Measurements from ENCODE around the gene INPP4A.

Gene INPP4A

GRCh38 chr2:98548920-98549818, 104.5 kb downstream of the INPP4A start:
- no peak for DNase-seq

GRCh38 chr2:98550165-98550564, 105.5 kb downstream of the INPP4A start:
- DNase-seq: no peak

DNA sequence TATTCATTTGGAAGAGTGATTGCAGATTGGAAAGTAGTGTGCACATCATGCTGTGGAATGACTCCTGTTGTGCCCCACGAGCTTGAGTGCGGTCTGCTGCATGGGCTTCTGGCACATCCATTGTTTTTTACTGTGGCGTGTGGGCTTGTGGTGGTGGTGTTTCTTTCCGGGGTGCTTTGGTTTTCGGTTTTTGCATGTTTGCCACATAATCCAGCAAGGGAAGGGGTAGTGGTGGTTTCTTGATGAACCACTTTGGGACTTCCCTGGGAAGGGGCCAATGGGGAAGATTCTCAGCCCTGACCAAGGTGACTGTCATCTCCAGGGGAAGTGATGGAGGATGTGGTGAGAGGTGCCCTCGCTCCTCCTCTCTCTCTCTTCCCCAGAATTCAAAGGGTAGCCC, 106.7 kb downstream of the INPP4A start:
- no peak for DNase-seq

DNA sequence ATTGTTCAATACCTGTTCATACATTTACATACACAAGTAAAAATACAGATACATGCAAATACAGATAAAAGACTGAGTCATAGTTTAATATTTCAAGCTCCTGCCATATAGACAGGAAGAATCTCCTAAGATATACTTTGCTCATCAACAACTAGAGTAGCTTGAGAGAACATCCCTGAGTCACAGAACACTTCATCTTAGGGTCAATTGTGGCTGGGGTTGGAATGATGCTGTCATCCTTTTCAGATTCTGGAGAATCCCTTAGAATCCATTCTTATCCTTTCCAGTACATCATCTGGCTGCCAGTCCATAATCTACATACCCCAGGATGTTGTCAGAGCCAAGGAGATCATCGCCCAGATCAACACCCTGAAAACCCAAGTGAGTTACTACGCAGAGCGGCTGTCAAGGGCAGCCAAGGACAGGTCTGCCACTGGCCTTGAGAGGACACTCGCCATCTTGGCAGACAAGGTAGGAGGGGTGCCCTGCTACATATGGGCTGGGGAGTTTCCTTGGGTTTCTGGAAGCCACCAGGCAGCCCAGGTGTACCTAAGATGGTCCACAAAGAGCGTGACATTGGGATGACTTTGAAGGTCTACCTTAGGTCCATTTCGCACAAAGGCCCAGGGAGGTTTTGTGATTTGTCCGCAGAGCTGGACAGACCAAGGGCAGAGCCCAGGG, 108.0 kb downstream of the INPP4A start:
- no peak for DNase-seq

DNA sequence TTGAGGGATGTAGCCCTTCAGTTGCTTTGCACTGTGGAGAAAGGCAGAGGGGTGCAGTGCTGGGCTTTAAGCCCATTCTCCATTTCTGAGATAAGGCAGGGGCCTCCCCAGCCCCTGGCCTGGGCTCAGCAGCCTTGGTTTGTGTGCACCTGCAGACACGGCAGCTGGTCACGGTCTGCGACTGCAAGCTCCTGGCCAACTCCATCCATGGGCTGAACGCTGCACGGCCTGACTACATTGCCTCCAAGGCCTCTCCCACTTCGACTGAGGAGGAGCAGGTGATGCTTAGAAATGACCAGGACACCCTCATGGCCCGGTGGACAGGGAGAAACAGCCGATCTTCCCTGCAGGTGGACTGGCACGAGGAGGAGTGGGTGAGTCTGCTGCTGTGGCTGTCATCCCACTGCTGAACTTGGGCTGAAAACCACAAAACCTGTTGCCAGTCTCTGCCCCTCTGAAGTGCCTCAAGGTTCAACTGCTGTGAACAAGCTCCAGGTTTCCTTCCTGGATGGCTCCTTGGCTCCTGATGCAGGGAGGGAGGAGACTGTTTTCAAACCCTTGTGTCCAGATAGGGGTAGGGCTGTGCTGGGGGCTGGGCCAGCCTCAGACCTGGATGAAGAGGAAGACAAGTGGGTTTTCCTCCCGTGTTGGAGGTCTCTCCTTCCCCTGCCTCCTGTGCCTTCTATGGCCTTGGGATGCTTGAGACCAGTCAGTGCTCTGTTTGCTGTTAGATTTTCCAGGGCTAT, 109.6 kb downstream of the INPP4A start:
- DNase-seq: peak; percentile 61

DNA sequence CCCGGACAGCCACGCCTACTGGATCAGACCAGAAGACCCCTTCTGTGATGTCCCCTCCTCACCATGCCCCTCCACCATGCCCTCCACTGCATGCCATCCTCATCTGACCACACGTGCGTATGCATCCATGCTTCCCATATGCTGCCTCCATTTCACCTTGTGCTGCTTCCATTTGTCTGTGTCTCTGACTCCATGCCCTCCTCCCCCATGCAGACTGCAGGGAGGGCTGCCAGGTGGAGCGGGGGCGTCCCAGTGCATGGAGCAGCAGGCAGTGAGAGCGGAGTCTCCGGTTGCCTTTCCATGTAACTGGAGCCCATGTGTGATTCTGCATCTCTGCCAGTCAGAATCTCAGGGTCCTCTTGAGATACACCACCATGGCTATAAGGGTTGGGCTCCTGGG, 111.0 kb downstream of the INPP4A start:
- no peak for DNase-seq

DNA sequence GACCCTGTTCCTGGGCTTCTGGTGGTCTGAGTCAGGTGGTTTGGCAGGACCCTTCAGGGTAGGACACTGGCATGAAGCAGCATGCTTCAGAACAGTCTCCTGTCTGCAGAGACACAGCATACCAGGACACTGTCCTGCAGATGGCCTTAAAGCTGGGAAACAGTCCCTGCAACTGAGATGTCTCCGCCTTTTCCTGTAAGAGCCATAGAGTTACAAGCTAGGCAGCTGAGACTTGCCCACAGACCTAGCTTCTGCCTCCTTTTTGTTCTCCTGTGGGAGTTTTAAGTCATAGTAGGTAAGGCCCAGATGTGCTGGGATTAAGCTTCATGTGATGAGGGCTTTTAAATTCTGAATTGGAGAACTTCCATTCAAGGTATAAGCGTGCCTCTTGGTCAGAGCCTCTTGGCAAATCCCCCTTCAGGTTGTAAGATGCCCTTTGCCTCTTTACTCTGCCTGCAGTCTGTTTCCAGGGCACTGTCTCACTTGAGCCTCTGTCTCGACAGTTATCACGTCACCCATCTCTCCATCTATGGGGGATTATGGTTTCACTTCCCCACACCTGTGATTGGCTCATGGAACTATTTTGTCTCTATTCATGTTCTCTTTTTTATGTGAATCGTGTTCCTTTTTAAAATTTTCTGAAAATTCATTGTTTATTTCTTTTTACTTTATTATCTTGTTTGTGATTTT, 111.8 kb downstream of the INPP4A start:
- DNase-seq: no peak

- no peak for DNase-seq
These were observed 114.3 kb downstream of the INPP4A start for GRCh38 chr2:98558852-98559530.

- DNase-seq: no peak
These were observed 114.9 kb downstream of the INPP4A start for GRCh38 chr2:98559581-98559980.

- no peak for DNase-seq
These were observed 115.7 kb downstream of the INPP4A start for GRCh38 chr2:98560256-98560771.

DNA sequence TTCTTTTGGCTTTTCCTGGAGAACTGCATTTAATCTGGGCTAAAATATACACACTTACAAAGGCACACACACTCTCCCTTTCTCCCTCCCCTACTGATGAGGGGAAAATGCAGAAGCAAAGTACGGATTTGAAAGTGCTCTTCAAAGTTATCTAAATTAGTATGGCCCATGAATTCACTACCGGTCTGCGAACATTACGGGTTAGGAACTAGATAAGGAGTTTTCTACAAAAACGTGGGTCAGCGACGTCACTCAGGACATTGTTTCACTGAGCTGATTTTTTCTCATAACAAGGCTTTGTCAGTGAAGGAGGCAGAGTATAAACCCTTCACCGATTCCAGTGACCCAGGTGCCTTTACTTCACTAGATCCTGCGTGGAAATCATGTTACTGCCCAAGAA, 116.4 kb downstream of the INPP4A start:
- DNase-seq: no peak

- peak; percentile 22 for DNase-seq
These were observed 117.4 kb downstream of the INPP4A start for GRCh38 chr2:98561902-98562695.

GRCh38 chr2:98563394-98563793, 118.7 kb downstream of the INPP4A start:
- no peak for DNase-seq

GRCh38 chr2:98564541-98565132, 120.0 kb downstream of the INPP4A start:
- no peak for DNase-seq

DNA sequence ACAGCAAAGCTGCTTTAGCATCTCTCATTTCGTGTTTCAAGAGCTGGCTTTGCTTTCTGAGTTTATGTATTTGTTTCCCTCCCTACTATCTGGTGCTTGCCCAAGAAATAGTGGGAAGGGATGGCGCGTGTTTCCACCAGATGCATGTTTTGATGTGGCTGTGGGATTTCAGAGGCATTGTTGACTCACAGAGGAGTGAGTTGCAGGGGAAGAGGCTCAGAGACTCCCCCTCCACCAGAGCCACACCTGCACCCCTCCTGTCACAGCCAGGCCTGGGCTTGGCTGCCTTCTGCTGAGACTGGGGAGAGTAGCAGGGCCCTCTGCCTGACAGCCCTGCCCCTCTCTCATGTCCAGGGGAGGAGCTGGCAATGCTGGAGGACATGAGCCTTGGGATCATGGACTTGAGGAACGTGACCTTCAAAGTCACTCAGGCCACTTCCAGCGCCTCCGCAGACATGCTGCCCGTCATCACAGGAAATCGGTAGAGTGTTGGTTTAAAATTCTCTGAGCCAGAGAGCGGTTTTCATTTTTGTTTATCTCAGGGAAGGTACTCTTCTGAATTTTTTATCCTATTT, 120.7 kb downstream of the INPP4A start:
- no peak for DNase-seq

DNA sequence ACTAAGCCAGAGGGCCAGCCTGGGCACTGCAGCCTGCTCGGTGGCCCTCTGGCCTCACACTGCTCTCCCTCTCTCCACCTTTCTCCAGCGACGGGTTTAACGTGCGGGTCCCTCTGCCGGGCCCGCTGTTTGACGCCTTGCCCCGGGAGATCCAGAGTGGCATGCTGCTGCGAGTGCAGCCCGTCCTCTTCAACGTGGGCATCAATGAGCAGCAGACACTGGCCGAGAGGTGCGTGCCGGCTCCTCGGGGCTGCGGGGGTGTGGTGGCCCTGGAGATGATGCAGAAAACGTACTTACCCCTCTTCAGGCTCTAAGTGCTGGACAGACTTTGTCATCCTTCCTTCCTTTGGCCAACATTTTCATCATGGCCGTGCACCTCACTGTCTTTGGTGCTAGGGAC, 121.3 kb downstream of the INPP4A start:
- no peak for DNase-seq

DNA sequence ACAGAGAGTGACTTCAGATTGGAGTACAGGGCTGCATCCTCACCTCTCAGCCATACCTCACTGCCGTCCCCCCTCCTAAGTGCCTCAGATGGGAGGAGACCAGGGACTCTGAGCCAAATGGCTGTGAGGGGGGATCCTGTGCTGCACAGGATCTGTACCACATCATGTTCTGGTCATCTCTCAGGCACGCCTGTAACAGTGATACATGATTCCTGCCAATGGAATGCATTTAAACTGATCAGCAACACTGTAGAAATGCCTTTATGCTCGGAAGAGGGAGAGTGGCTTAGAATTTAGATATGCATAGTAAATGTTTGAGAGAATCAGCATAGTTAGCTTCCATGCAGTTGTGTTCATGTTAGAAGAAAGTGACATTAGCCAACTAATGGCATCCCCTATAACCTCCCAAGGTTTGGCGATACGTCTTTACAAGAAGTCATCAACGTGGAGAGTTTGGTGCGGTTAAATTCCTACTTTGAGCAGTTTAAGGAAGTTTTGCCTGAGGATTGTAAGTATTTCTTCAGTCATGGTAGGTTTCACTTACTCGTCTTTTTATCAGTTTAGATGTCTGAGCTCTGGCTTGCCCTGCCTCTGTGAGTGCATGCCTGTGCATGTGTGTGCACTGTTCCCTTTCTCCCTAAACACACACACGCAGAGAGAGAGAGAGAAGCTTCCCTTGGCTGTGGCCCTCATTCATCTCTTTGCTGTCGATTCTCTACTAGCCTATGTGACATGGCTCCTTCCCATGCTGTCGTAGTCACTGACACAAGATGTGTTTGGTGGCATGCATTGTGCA, 123.7 kb downstream of the INPP4A start:
- no peak for DNase-seq

GRCh38 chr2:98569197-98569793, 124.6 kb downstream of the INPP4A start:
- DNase-seq: no peak

DNA sequence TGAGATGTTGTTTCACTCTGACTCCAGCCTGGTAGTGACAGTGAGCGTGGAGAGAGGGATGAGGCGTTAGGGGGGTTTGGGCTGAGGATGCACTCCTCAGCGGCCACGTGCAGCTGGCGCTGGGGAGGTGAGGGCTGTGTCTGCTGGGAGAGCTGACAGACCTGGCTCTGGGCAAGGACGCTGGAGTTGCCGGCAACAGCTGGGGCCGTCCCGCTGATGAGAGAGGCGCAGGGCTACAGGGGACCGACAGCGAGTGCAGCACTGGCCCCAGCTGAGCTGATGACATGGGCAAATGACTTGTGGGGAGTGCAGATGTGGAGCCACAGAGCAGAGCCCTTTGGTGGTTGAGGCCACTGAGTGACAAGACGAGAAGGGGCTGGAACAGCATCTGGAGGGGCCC, 125.3 kb downstream of the INPP4A start:
- DNase-seq: no peak

All from DMS79 treated with DMSO at 0.1 percent for 48 hours (cell line).